Right renal pelvis (tissue), 4 donors: Measurements from ENCODE around the gene ROBO2. TPM values are rescaled to one million over a fixed set of nuclear protein-coding genes. Genes with fewer than 3 reads are reported as not detected.
A peak's percentile ranks its signal among the peaks of the same experiment; 100 is the strongest.

Experiments used
- DNase-seq, 4 donors: peaks; one replicate each; pipeline ENCODE4 v3.0.0-alpha.2; 2013; ENCODE audit warnings: low read depth in 4 of 4, low spot score in 3 of 4, missing footprints in 1 of 4
- polyA plus RNA-seq, 4 donors: library from polyadenylated mRNA; unstranded; fragments of 120-200 nt; gene quantifications; one replicate each; pipeline ENCODE4 v1.2.1, GENCODE V29; 2013; ENCODE audit not compliant: insufficient read length in 4 of 4

ROBO2 gene
- polyA plus RNA-seq, 4 donors: 78.4 to 95.2 (median 85.1) TPM

- no peak for DNase-seq
These were observed 424.3 kb downstream of the ROBO2 start for GRCh38 chr3:77464111-77464688.

- no peak for DNase-seq
These were observed 426.7 kb downstream of the ROBO2 start for GRCh38 chr3:77466562-77467115.

- DNase-seq: peak in 1 of 4 donors; percentile 9
These were observed 428.1 kb downstream of the ROBO2 start for GRCh38 chr3:77467702-77468625.

GRCh38 chr3:77468626-77469020 is 428.7 kb downstream of the ROBO2 start:
- no peak for DNase-seq

- DNase-seq: no peak
These were observed 435.6 kb downstream of the ROBO2 start for GRCh38 chr3:77475507-77475906.

GRCh38 chr3:77479021-77479420 is 439.1 kb downstream of the ROBO2 start:
- DNase-seq: no peak

GRCh38 chr3:77489216-77489615 is 449.3 kb downstream of the ROBO2 start:
- no peak for DNase-seq

- DNase-seq: no peak
These were observed 452.1 kb downstream of the ROBO2 start for GRCh38 chr3:77491961-77492360.

- DNase-seq: no peak
These were observed 460.8 kb downstream of the ROBO2 start for GRCh38 chr3:77500721-77501120.

- no peak for DNase-seq
These were observed 466.5 kb downstream of the ROBO2 start for GRCh38 chr3:77506384-77506783.

GRCh38 chr3:77513542-77513941 is 473.6 kb downstream of the ROBO2 start:
- no peak for DNase-seq

- no peak for DNase-seq
These were observed 474.9 kb downstream of the ROBO2 start for GRCh38 chr3:77514766-77515165.

- DNase-seq: no peak
These were observed 484.6 kb downstream of the ROBO2 start for GRCh38 chr3:77524463-77524862.

- DNase-seq: peak in 1 of 4 donors; percentile 15
These were observed 485.2 kb downstream of the ROBO2 start for GRCh38 chr3:77524946-77525682.

GRCh38 chr3:77526573-77527113 is 486.7 kb downstream of the ROBO2 start:
- no peak for DNase-seq

GRCh38 chr3:77529522-77529921 is 489.6 kb downstream of the ROBO2 start:
- DNase-seq: no peak

GRCh38 chr3:77530870-77531269 is 491.0 kb downstream of the ROBO2 start:
- no peak for DNase-seq

- DNase-seq: no peak
These were observed 495.2 kb downstream of the ROBO2 start for GRCh38 chr3:77535116-77535515.

GRCh38 chr3:77536038-77536775 is 496.3 kb downstream of the ROBO2 start:
- DNase-seq: no peak

GRCh38 chr3:77539014-77539413 is 499.1 kb downstream of the ROBO2 start:
- no peak for DNase-seq
